SH-SY5Y (cell line): ENCODE data around the gene COPZ1.

ENCODE experiments used
- GATA2 ChIP-seq: IDR thresholded peaks from 2 replicates; pipeline ENCODE4 v1.6.1; 2011; ENCODE audit warnings: mild to moderate bottlenecking, low read depth, low read length
- GATA3 ChIP-seq: IDR thresholded peaks from 2 replicates; pipeline ENCODE4 v1.6.1; 2011; ENCODE audit warnings: low read depth, mild to moderate bottlenecking, low read length, moderate library complexity

DNA sequence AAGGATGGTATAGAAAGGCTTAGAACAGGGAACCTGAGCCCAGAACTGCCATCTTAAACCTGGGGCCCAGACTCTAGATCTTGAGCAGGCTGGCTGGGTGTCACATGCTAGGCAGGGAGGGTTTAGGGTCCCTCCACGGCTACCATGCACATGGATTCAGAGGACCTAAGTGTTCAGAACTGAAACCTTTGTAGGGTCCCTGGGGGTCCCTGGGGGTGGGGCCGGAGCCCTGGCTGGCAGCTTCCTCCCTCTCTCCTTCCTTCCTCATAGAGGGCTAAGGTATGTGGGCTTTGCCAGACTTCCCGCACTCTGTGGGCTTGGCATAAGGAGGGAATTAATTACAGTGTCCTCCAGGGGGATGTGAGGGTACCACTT is 64.2 kb downstream of the COPZ1 start:
- TF ChIP-seq GATA2 (no peak), GATA3 (no peak)
